ENCODE measurements around the gene COQ9. TPM values are rescaled to one million over a fixed set of nuclear protein-coding genes. Genes with fewer than 3 reads are reported as not detected.

Gene COQ9
- total and polyA plus RNA-seq, 2 experiments from 2014 or later, result 26.6 to 36.3 TPM

- no peak for TF ChIP-seq POLR2AphosphoS5 (IDR thresholded peaks at IDR 0.05; ENCODE audit: low read depth)
- no peak for TF ChIP-seq REST (IDR thresholded peaks at IDR 0.05; ENCODE audit: unreplicated experiment)
Observed at GRCh38 chr16:57503366-57503765, 56.1 kb downstream of the COQ9 start (continued).

GRCh38 chr16:57504001-57504400, 56.7 kb downstream of the COQ9 start:
- ATAC-seq, result no peak
- TF ChIP-seq STAT1 (IDR thresholded peaks at IDR 0.05; ENCODE audit: unreplicated experiment), result no peak
- TF ChIP-seq EZH2phosphoT487 (IDR thresholded peaks at IDR 0.05; ENCODE audit: unreplicated experiment), result no peak
- TF ChIP-seq JUNB (IDR thresholded peaks at IDR 0.05; ENCODE audit: unreplicated experiment), result no peak
- TF ChIP-seq ZNF114 (CRISPR knock-in tag; IDR thresholded peaks at IDR 0.05), result no peak
- TF ChIP-seq ETS1 (IDR thresholded peaks at IDR 0.05), result no peak
- TF ChIP-seq POLR2AphosphoS5 (IDR thresholded peaks at IDR 0.05; ENCODE audit: low read depth), result no peak
- TF ChIP-seq ZNF462 (CRISPR knock-in tag; IDR thresholded peaks at IDR 0.05), result no peak
- TF ChIP-seq ZNF331 (CRISPR knock-in tag; IDR thresholded peaks at IDR 0.05; ENCODE audit: low read depth), result no peak
- no peak for TF ChIP-seq EZH2 (IDR thresholded peaks at IDR 0.05; ENCODE audit: low read depth, unreplicated experiment)
- TF ChIP-seq CREB1 (CRISPR knock-in tag; IDR thresholded peaks at IDR 0.05; ENCODE audit: low read depth), result no peak
- no peak for TF ChIP-seq CTCF (conservative IDR thresholded peaks at IDR 0.05; ENCODE audit: low read depth in 2 of 2)
- no peak for TF ChIP-seq NANOG (IDR thresholded peaks at IDR 0.05; ENCODE audit: borderline replicate concordance)

More at GRCh38 chr16:57504001-57504400, 56.7 kb downstream of the COQ9 start:
- Histone ChIP-seq H3K4me2 (no peak overlapping the region), H4K20me1 (replicated peaks; ENCODE audit: insufficient read depth) (no peaks in the 10 kb centered on the region), H3K27me3 (ENCODE audit: insufficient read depth) (no peaks in the 10 kb centered on the region), H3K36me3 (ENCODE audit: insufficient read depth) (no peaks in the 10 kb centered on the region), H3K27ac (ENCODE audit: low read depth) (no peak overlapping the region), H2AFZ (no peak overlapping the region), H3F3A (replicated peaks; ENCODE audit: low read depth) (no peaks in the 10 kb centered on the region), H3K4me3 (no peak overlapping the region), H3K9me2 (ENCODE audit: insufficient read depth) (no peaks in the 10 kb centered on the region), H3K79me2 (replicated peaks; ENCODE audit: insufficient read depth) (no peaks in the 10 kb centered on the region), H3K4me1 (ENCODE audit: insufficient read depth) (no peaks in the 10 kb centered on the region)
- peaks cover 14% of the 10 kb centered on the region for H3K27me3 Mint-ChIP-seq (ENCODE audit: insufficient read depth, low read depth, poor library complexity)
- no peak overlapping the region for H3K27ac Mint-ChIP-seq
- H3K36me3 Mint-ChIP-seq (ENCODE audit: low read depth), result no peaks in the 10 kb centered on the region
- no peak for DNase-seq (ENCODE audit: low spot score)
- H3K9me3 Mint-ChIP-seq, result no peaks in the 10 kb centered on the region
- peaks cover 20% of the 10 kb centered on the region for H3K4me1 Mint-ChIP-seq
- H3K4me3 Mint-ChIP-seq, result no peak overlapping the region

All from GM23338 (cell line).